HPDE6-E6E7 (cell line): ENCODE measurements around the gene MSANTD4.
"Not testable (repeated sequence)": the region's sequence is repeated elsewhere in the genome, so short reads cannot be mapped to it uniquely, and the experiment has no call there.

Experiments
- DNase-seq: peaks from one replicate; pipeline ENCODE4 v3.0.0; 2011; ENCODE audit warnings: missing footprints; ENCODE audit errors: extremely low spot score

MSANTD4 gene

GRCh38 chr11:106021967-106022794 lies at the start of gene MSANTD4:
Gene MSANTD4 (minus strand): TSS chr11:106022240. CDS start chr11:106010917, 11,323 bp downstream.
- DNase-seq: peak; percentile 98

GRCh38 chr11:106070606-106071005 lies 48.6 kb upstream of the MSANTD4 start:
- DNase-seq: no peak

GRCh38 chr11:106063009-106063408 lies 41.0 kb upstream of the MSANTD4 start:
- DNase-seq: no peak

- no peak for DNase-seq
These were observed 40.2 kb upstream of the MSANTD4 start for GRCh38 chr11:106061954-106062949.

- DNase-seq: no peak
These were observed 39.3 kb upstream of the MSANTD4 start for GRCh38 chr11:106061249-106061784.

- DNase-seq: no peak
These were observed 37.6 kb upstream of the MSANTD4 start for GRCh38 chr11:106059617-106060016.

- not testable (repeated sequence) for DNase-seq
These were observed 36.3 kb upstream of the MSANTD4 start for GRCh38 chr11:106058377-106058776.

- no peak for DNase-seq
These were observed 29.1 kb upstream of the MSANTD4 start for GRCh38 chr11:106051103-106051502.

GRCh38 chr11:106049727-106050476 lies 27.9 kb upstream of the MSANTD4 start:
- DNase-seq: no peak

- no peak for DNase-seq
These were observed 25.6 kb upstream of the MSANTD4 start for GRCh38 chr11:106047631-106048030.

GRCh38 chr11:106043540-106043939 lies 21.5 kb upstream of the MSANTD4 start:
- no peak for DNase-seq

GRCh38 chr11:106032861-106033260 lies 10.8 kb upstream of the MSANTD4 start:
- DNase-seq: no peak

GRCh38 chr11:106031936-106032335 lies 9.9 kb upstream of the MSANTD4 start:
- no peak for DNase-seq

- peak; percentile 32 for DNase-seq
These were observed 9.3 kb upstream of the MSANTD4 start for GRCh38 chr11:106031202-106031810.

GRCh38 chr11:106030609-106031008 lies 8.6 kb upstream of the MSANTD4 start:
- no peak for DNase-seq

- no peak for DNase-seq
These were observed 795 bp upstream of the MSANTD4 start for GRCh38 chr11:106022795-106023275.

GRCh38 chr11:106021181-106021966 lies 666 bp downstream of the MSANTD4 start:
- DNase-seq: peak; percentile 10

- DNase-seq: no peak
These were observed 4.9 kb downstream of the MSANTD4 start for GRCh38 chr11:106017093-106017492.

- DNase-seq: no peak
These were observed 7.0 kb downstream of the MSANTD4 start for GRCh38 chr11:106015066-106015465.

- DNase-seq: no peak
These were observed 7.4 kb downstream of the MSANTD4 start for GRCh38 chr11:106014620-106015019.
